T-helper 1 cell treated with Interleukin-12 subunit alpha and Interleukin-12 subunit beta and Interleukin-4 antibody, amounts not matched to agents 30 μg/mL and 1 μg/mL, for 36 hours (primary cell): Measurements from ENCODE around the gene SNX32.

ENCODE experiments used
- H3K27ac Mint-ChIP-seq: one replicate; pipeline ENCODE4 v1.8.0; 2021; ENCODE audit warnings: mild to moderate bottlenecking, mixed read lengths
- H3K27me3 Mint-ChIP-seq: one replicate; pipeline ENCODE4 v1.8.0; 2021; ENCODE audit warnings: low read depth, mixed read lengths
- H3K36me3 Mint-ChIP-seq: one replicate; pipeline ENCODE4 v1.8.0; 2021; ENCODE audit warnings: low read depth, mixed read lengths
- H3K4me1 Mint-ChIP-seq: one replicate; pipeline ENCODE4 v1.8.0; 2021; ENCODE audit warnings: low read depth, mixed read lengths
- H3K4me3 Mint-ChIP-seq: one replicate; pipeline ENCODE4 v1.8.0; 2021; ENCODE audit warnings: mild to moderate bottlenecking, moderate library complexity, mixed read lengths
- H3K9me3 Mint-ChIP-seq: one replicate; pipeline ENCODE4 v1.8.0; 2021; ENCODE audit warnings: mixed read lengths

Gene SNX32

DNA sequence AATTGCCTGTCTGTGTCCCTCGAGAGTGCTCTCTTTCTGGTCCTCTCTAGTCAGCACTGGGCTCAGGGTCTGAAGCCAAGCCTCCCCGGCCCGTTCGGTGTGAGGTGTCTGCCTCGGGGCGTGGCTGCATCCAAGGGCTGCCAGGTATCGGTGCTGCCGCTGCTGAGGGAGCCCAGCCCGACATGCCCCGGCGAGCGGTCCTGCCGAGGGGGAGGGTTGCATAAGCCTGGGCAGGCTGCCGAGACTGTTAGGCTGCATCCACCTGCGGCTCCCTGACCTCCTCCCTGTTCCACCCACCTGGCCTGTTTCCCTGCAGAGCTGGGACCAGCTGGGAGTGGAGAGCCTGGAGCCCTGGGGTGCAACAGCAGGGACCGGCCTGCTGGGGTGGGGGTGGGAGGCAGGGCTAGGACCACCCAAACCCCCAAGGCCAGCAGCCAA is 40.6 kb upstream of the SNX32 start:
- Mint-ChIP-seq H3K9me3 (no peaks in the 10 kb centered on the region), H3K27me3 (peaks cover 16% of the 10 kb centered on the region), H3K4me1 (peaks cover 13% of the 10 kb centered on the region), H3K27ac (no peak overlapping the region), H3K4me3 (no peak overlapping the region), H3K36me3 (no peaks in the 10 kb centered on the region)

DNA sequence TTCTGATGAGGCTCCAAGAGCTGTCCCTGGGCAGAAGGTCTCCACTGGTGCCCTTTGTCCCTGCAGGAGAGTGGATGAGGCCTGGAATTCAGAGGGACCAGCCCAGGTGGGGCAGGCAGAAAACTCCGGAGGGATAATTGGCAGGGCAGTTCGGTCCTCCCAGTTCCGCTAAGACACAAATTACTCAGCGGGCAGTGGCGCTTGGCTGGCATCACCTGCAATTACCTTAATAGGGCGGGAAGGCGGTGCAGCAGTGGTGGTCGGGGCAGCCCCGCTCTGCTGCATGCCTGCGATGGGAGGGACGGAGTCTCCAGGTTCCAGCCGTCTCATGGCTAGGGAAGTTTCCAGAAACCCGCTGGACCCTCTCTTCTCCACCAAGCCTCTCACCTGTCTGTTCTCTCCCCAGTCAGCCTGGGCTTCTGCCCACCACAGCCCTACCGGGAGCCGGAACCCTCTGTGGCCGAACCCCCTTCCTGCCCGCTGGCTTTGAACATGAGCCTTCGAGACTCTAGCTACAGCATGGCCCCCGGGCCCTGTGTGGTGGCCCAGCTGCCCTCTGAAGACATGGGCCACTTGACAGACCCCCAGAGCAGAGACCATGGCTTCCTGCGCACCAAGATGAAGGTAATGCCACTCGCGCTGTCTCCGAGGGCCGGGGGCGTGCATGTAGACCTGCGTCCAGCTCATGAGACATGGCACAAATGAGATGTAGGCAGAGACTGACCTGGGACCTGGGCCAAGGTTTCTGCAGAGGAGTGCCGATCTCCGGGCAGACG is 40.0 kb upstream of the SNX32 start:
- Mint-ChIP-seq H3K4me3 (no peak overlapping the region), H3K27ac (no peak overlapping the region), H3K27me3 (peaks cover 10% of the 10 kb centered on the region), H3K36me3 (no peaks in the 10 kb centered on the region), H3K9me3 (no peaks in the 10 kb centered on the region), H3K4me1 (peaks cover 15% of the 10 kb centered on the region)

DNA sequence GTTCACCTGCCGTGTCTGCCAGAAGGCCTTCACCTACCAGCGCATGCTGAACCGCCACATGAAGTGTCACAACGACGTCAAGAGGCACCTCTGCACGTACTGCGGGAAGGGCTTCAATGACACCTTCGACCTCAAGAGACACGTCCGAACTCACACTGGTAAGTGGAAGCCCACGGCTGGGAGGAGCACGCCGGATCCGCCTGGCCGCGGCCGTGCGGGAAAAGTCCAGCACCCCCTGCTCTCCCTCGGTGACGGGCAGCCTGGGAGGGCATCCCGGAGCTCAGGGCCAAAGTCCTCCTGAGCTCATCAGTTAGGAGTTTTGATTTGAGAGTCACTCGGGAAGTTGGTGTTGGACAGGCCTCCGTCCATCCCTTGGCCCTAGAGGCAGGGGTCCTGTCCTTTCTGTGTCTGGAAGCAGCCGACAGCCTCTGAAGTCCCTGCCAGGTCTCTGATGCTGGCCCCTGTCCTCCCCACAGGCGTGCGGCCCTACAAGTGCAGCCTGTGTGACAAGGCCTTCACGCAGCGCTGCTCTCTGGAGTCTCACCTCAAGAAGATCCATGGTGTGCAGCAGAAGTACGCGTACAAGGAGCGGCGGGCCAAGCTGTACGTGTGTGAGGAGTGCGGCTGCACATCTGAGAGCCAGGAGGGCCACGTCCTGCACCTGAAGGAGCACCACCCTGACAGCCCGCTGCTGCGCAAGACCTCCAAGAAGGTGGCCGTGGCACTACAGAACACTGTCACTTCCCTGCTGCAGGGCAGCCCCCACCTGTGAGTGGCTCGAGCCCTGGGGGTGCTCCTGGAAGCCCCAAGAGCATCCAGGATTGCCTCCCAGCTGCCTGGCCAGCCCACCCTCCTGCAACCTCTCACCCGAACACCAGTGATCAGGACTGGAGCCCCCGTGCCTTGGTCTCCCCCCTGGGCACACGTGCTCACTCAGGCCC is 38.9 kb upstream of the SNX32 start:
- H3K27me3 Mint-ChIP-seq = peaks cover 5% of the 10 kb centered on the region
- H3K9me3 Mint-ChIP-seq = no peaks in the 10 kb centered on the region
- no peak overlapping the region for H3K27ac Mint-ChIP-seq
- H3K4me1 Mint-ChIP-seq = peaks cover 16% of the 10 kb centered on the region
- no peak overlapping the region for H3K4me3 Mint-ChIP-seq
- no peaks in the 10 kb centered on the region for H3K36me3 Mint-ChIP-seq

DNA sequence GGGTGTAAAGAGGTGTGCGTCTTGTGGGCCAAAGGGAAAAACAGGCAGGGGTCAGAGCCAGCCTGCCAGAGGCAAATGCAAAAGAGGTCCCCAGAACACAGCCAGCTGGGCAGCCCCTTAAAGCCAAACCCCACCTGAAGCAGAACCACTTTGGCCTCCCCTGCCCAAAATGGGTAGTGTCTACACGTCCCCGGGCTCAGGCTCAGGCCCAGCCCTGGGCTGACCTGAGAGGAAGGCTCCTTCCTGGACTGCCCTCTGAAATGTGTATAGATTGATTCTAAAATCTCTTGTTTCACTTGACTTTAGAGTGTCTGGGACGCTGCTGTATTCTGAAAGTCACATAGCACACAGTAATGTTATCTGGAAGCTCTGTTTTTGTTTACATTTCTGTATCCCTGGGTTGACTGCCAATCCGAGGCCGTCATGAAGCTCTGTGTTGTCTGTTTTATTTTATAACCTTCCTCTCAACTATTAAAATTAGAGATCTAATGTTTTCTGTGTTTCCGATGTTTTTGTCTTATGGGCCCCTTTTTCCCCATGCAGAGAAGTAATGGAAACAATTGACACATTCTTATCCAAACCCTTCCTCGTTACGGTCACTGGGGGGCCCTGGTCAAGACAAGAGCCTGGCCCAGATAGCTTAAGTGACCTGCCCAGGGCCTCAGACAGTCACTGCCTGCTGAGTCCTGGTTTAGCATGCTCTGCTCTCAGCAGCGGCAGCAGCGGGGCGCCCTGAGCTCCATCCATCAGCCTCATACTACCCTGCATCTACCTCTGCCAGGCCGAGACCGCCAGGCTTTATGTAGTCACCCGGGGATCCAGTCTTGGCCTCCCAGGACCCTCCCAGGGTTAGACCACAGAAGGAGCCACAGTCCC is 36.8 kb upstream of the SNX32 start:
- no peak overlapping the region for H3K27ac Mint-ChIP-seq
- H3K27me3 Mint-ChIP-seq = peaks cover 14% of the 10 kb centered on the region
- peaks cover 9% of the 10 kb centered on the region for H3K4me1 Mint-ChIP-seq

DNA sequence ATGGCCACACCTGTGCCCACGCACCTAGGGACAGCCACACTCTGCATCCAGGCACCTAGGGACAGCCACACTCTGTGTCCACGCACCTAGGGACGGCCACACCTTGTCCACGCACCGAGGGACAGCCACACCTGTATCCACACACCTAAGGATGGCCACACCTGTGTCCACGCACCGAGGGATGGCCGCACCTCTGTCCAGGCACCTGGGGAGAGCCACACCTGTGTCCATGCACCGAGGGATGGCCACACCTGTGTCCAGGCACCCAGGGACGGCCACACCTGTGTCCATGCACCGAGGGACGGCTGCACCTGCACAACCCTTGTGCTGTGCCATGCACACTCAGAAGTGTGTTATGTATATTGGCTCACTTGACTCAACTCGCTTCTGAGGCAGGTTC is 36.1 kb upstream of the SNX32 start:
- H3K4me3 Mint-ChIP-seq = no peak overlapping the region
- H3K36me3 Mint-ChIP-seq = no peaks in the 10 kb centered on the region
- H3K27me3 Mint-ChIP-seq = peaks cover 15% of the 10 kb centered on the region
- no peaks in the 10 kb centered on the region for H3K9me3 Mint-ChIP-seq
- peaks cover 8% of the 10 kb centered on the region for H3K4me1 Mint-ChIP-seq
- H3K27ac Mint-ChIP-seq = no peak overlapping the region

More for the DNA sequence above, 36.8 kb upstream of the SNX32 start:
- H3K36me3 Mint-ChIP-seq = no peaks in the 10 kb centered on the region
- no peaks in the 10 kb centered on the region for H3K9me3 Mint-ChIP-seq
- no peak overlapping the region for H3K4me3 Mint-ChIP-seq

- Mint-ChIP-seq H3K27me3 (peaks cover 27% of the 10 kb centered on the region), H3K4me3 (no peak overlapping the region), H3K36me3 (no peaks in the 10 kb centered on the region), H3K27ac (no peak overlapping the region), H3K4me1 (peaks cover 7% of the 10 kb centered on the region), H3K9me3 (no peaks in the 10 kb centered on the region)
Observed at GRCh38 chr11:65798882-65799281, 34.9 kb upstream of the SNX32 start.

DNA sequence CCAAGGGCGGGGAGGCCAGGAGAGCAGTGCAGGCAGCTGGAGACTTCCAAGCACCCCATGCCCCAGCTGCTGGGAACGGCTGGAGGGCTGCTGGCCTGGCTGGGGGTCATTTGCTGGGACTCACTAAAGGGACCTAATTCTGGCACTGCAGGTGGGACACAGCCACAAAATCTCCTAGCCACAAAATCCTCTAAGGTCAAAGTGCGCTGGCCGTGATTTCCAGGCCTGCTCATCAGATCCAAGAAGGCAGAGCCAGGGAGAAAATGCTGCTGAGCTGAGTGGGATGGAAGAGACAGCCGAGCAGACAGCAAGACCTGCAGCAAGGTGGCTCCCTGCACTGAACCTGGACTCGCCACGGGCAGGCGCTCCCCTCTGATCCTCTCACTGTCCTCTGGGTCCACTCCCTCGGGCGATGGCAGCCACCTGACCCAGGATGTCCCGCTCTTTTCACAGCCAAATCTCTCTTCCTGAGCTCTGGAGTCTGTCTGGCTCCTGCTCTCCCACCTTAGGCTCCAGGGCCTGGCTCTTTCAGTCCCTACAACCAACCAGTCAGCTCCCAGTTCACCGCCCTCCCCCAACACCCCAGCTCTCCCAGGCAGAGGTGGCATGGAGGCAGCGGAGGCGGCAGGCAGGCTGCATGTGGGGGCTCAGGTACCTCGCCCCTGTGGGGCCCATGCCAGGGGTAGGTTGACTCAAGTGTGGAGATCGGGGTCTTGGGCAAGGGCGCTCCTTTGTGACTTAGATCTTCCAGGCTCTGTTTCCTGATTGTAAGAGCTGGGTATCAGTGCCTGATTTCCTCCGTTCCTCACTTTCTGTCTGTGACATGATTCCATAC is 32.4 kb upstream of the SNX32 start:
- Mint-ChIP-seq H3K4me1 (peaks cover 3% of the 10 kb centered on the region), H3K36me3 (no peaks in the 10 kb centered on the region), H3K27me3 (peaks cover 36% of the 10 kb centered on the region), H3K9me3 (no peaks in the 10 kb centered on the region), H3K4me3 (no peak overlapping the region), H3K27ac (no peak overlapping the region)

DNA sequence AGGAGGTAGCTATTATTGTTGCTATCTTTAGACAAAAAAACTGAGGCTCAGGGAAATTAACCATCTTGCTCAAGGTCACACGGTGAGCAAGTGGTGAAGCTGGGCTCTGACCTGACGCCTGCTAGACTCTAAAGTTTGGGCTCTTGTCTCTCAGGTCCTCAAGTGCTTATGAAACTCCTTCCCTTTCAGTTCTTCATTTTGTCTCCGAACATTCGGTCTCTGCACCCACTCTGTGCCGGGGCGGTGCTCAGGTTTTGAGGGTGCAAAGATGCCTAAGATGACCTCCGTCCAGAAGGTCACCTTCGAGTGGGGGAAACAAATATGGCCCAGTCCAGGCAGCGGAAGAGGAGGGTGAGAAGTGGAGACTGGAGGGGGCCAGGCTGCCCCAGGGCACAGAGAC is 30.9 kb upstream of the SNX32 start:
- Mint-ChIP-seq H3K4me3 (no peak overlapping the region), H3K4me1 (peaks cover 3% of the 10 kb centered on the region), H3K27ac (no peak overlapping the region), H3K9me3 (no peaks in the 10 kb centered on the region), H3K27me3 (peaks cover 36% of the 10 kb centered on the region), H3K36me3 (no peaks in the 10 kb centered on the region)

DNA sequence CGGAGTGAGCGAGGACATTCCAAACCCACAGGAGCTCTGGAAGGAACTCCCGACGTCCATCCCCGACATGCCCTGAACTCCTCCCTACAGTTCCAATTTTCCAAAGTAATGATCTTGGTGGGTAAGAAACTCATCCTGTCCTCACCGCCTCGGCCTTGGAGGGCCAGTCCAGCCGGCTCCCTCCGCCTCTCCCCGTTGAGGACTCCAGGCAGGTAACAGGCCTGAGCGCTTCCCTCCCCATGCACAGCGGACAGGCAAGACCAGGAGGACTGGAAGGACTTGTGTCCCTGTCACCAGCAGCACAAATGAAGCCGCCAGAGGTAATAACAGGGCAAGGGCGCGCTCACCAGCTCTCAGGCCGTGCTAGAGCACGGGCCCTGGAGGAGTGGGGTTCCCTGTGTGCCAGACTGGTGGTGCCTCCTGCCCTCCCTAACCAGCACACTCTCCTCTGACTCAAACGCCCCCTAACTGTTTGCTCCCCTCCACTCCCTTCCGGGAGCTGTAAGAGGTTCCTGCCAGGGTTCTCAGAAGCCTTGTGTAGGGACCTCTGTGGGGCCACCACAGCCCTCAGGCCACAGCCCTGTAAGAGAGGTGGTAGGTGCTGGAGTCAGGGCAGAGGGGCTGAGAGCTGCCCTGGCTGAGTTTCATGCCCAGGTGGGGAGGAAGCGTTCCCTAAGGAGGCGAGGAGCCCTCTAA is 29.8 kb upstream of the SNX32 start:
- Mint-ChIP-seq H3K36me3 (no peaks in the 10 kb centered on the region), H3K4me3 (no peak overlapping the region), H3K27me3 (peaks cover 39% of the 10 kb centered on the region), H3K9me3 (no peaks in the 10 kb centered on the region), H3K27ac (no peak overlapping the region), H3K4me1 (peaks cover under 1% of the 10 kb centered on the region)

GRCh38 chr11:65806979-65807378 is 26.8 kb upstream of the SNX32 start:
- Mint-ChIP-seq H3K4me3 (no peak overlapping the region), H3K27me3 (peaks cover 35% of the 10 kb centered on the region), H3K9me3 (no peaks in the 10 kb centered on the region), H3K4me1 (no peaks in the 10 kb centered on the region), H3K36me3 (no peaks in the 10 kb centered on the region), H3K27ac (no peak overlapping the region)

GRCh38 chr11:65808744-65809341 is 24.9 kb upstream of the SNX32 start:
- Mint-ChIP-seq H3K27ac (no peak overlapping the region), H3K4me1 (no peaks in the 10 kb centered on the region), H3K36me3 (no peaks in the 10 kb centered on the region), H3K27me3 (peaks cover 30% of the 10 kb centered on the region), H3K9me3 (no peaks in the 10 kb centered on the region), H3K4me3 (no peak overlapping the region)

GRCh38 chr11:65809496-65809895 is 24.3 kb upstream of the SNX32 start:
- Mint-ChIP-seq H3K27ac (no peak overlapping the region), H3K4me1 (no peaks in the 10 kb centered on the region), H3K4me3 (no peak overlapping the region), H3K9me3 (no peaks in the 10 kb centered on the region), H3K27me3 (peaks cover 25% of the 10 kb centered on the region), H3K36me3 (no peaks in the 10 kb centered on the region)
